DND-41 (cell line): ENCODE measurements around the gene CCR7.

Source experiments
- ATAC-seq: fragments of 200-7000 bp; cut with Tn5 transposase; 3 replicates; pipeline ENCODE4 v1.9.1; 2021; ENCODE audit warnings: low read depth; ENCODE audit not compliant: insufficient read depth
- DNase-seq: peaks from one replicate; pipeline ENCODE4 v3.0.0-alpha.2; 2020
- H2AFZ ChIP-seq: 2 replicates; pipeline ENCODE4 v1.6.0; 2012; ENCODE audit warnings: low read depth, low read length
- H3K27ac ChIP-seq: 2 replicates; pipeline ENCODE4 v1.5.1; 2012; ENCODE audit warnings: low read length, inconsistent platforms
- H3K27me3 ChIP-seq: fragments of 200-600 bp; sonication (generic); 2 replicates; pipeline ENCODE4 v1.6.0; 2012; ENCODE audit warnings: low read length, mild to moderate bottlenecking, inconsistent platforms; ENCODE audit not compliant: insufficient read depth, poor library complexity
- H3K36me3 ChIP-seq: 2 replicates; pipeline ENCODE4 v1.5.1; 2012; ENCODE audit warnings: low read length, inconsistent platforms; ENCODE audit not compliant: insufficient read depth
- H3K4me1 ChIP-seq: 2 replicates; pipeline ENCODE4 v1.5.1; 2012; ENCODE audit warnings: mild to moderate bottlenecking, low read length; ENCODE audit not compliant: insufficient read depth
- H3K4me2 ChIP-seq: 2 replicates; pipeline ENCODE4 v1.6.0; 2012; ENCODE audit warnings: mild to moderate bottlenecking, moderate library complexity, low read length, inconsistent platforms; ENCODE audit not compliant: insufficient read depth
- H3K4me3 ChIP-seq, 2 experiments: fragments of 200-600 bp in 1 of 2; shearing (Covaris generic) in 1 of 2; 2 replicates each; pipeline ENCODE4 v1.5.1; 2012 to 2016; ENCODE audit warnings: inconsistent platforms in 2 of 2, low read length in 2 of 2, mild to moderate bottlenecking in 2 of 2, low read depth in 1 of 2, moderate library complexity in 1 of 2
- H3K79me2 ChIP-seq: 2 replicates; pipeline ENCODE4 v1.6.0; 2012; ENCODE audit warnings: low read length, inconsistent platforms; ENCODE audit not compliant: insufficient read depth
- H3K9ac ChIP-seq: 2 replicates; pipeline ENCODE4 v1.6.0; 2012; ENCODE audit warnings: low read depth, mild to moderate bottlenecking, inconsistent platforms, low read length, moderate library complexity
- H3K9me3 ChIP-seq: 2 replicates; pipeline ENCODE4 v1.5.1; 2012; ENCODE audit warnings: low read length, moderate library complexity, mild to moderate bottlenecking, inconsistent platforms; ENCODE audit not compliant: insufficient read depth, severe bottlenecking
- H4K20me1 ChIP-seq: 2 replicates; pipeline ENCODE4 v1.6.0; 2012; ENCODE audit warnings: low read length; ENCODE audit not compliant: insufficient read depth
- CTCF ChIP-seq: IDR thresholded peaks from 2 replicates; pipeline ENCODE4 v1.5.1; 2012; ENCODE audit warnings: borderline replicate concordance, low read length, moderate library complexity, mild to moderate bottlenecking; ENCODE audit not compliant: poor library complexity, severe bottlenecking; ENCODE audit errors: extremely low read depth
- EZH2 ChIP-seq: IDR thresholded peaks from 3 replicates; pipeline ENCODE4 v1.6.1; 2012; ENCODE audit warnings: borderline replicate concordance, low read depth, mild to moderate bottlenecking, moderate library complexity, low read length, inconsistent platforms; ENCODE audit not compliant: severe bottlenecking

The CCR7 gene

DNA sequence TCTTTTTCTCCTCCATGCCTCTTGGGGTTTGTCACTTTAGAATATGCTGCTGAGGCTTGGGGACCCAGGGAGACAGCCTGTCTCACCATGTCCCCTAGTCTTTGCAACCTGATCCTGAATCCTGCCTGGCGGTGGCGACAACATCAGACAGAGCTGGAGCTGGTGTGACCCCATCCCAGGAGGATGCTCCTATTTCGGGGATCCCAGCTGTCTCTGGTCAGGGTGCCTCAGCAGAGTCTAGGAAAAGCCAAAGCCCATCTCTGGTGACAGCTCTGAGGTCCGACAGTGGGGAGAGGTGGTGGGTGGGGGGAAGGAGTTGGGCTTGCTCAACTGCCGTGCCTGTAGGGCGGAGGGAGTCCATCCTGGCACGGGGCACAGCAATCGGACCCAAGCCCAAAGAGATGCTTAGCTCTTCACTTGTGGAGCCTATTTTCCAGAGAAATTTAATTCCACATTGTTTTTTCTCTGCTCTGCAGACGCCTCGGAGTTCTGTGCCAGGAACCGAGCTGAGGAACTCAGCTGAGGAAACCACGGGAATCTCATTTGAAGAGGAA is 53.5 kb downstream of the CCR7 start:
- H3K4me1 ChIP-seq = peaks cover 25% of the 10 kb centered on the region
- no peak for DNase-seq
- no peaks in the 10 kb centered on the region for H3K79me2 ChIP-seq
- no peaks in the 10 kb centered on the region for H3K36me3 ChIP-seq
- TF ChIP-seq EZH2 = no peak
- TF ChIP-seq CTCF = no peak
- ATAC-seq = no peak
- no peaks in the 10 kb centered on the region for H4K20me1 ChIP-seq
- no peaks in the 10 kb centered on the region for H3K9me3 ChIP-seq
- no peak overlapping the region for H3K27ac ChIP-seq
- no peaks in the 10 kb centered on the region for H3K27me3 ChIP-seq
- H2AFZ ChIP-seq = no peak overlapping the region
- H3K9ac ChIP-seq = no peak overlapping the region
- no peak overlapping the region for H3K4me2 ChIP-seq
- no peak overlapping the region for H3K4me3 ChIP-seq

- H3K4me1 ChIP-seq = peaks cover 19% of the 10 kb centered on the region
- ATAC-seq (no peak), DNase-seq (no peak)
- H3K36me3 ChIP-seq = no peaks in the 10 kb centered on the region
- H4K20me1 ChIP-seq = no peaks in the 10 kb centered on the region
- H3K9me3 ChIP-seq = no peaks in the 10 kb centered on the region
- no peak overlapping the region for H3K27ac ChIP-seq
- TF ChIP-seq EZH2 (no peak), CTCF (no peak)
- H3K9ac ChIP-seq = no peak overlapping the region
- no peaks in the 10 kb centered on the region for H3K27me3 ChIP-seq
- no peak overlapping the region for H2AFZ ChIP-seq
- no peaks in the 10 kb centered on the region for H3K79me2 ChIP-seq
- no peak overlapping the region for H3K4me3 ChIP-seq
- no peak overlapping the region for H3K4me2 ChIP-seq
Measured at GRCh38 chr17:40511136-40511535, 54.1 kb downstream of the CCR7 start.

- H2AFZ ChIP-seq = no peak overlapping the region
- no peak for DNase-seq
- H4K20me1 ChIP-seq = no peaks in the 10 kb centered on the region
- no peaks in the 10 kb centered on the region for H3K79me2 ChIP-seq
- H3K9ac ChIP-seq = no peak overlapping the region
- peaks cover 10% of the 10 kb centered on the region for H3K4me1 ChIP-seq
- H3K27me3 ChIP-seq = no peaks in the 10 kb centered on the region
- H3K36me3 ChIP-seq = no peaks in the 10 kb centered on the region
- TF ChIP-seq EZH2 = no peak
- TF ChIP-seq CTCF = no peak
- H3K4me3 ChIP-seq = no peak overlapping the region
- H3K9me3 ChIP-seq = no peaks in the 10 kb centered on the region
- ATAC-seq = no peak
- no peak overlapping the region for H3K27ac ChIP-seq
- H3K4me2 ChIP-seq = no peak overlapping the region
Measured at GRCh38 chr17:40510328-40510648, 55.0 kb downstream of the CCR7 start.
